Heart right ventricle (tissue), 16 donors: ENCODE measurements around the gene ERN1. TPM values are rescaled to one million over a fixed set of nuclear protein-coding genes. Genes with fewer than 3 reads are reported as not detected.

Experiments used
- ATAC-seq, 8 donors: fragments of 200-7000 bp; cut with Tn5 transposase; one replicate each; pipeline ENCODE4 v1.9.1; 2020; ENCODE audit warnings: mild to moderate bottlenecking in 8 of 8, moderate library complexity in 8 of 8, moderate number of reproducible peaks in 1 of 8
- DNase-seq, 2 donors: peaks; one replicate each; pipeline ENCODE4 v3.0.0-alpha.2; 2020
- H3K27ac ChIP-seq, 10 donors: fragments of 200-600 bp; sonication (generic) in 2 of 10; one replicate each; pipeline versions ENCODE4 v1.5.0 to v1.8.0; 2020 to 2022; ENCODE audit warnings: mild to moderate bottlenecking in 3 of 10
- H3K27me3 ChIP-seq, 7 donors: fragments of 200-600 bp; one replicate each; pipeline ENCODE4 v1.8.0; 2021 to 2022; ENCODE audit warnings: mild to moderate bottlenecking in 2 of 7
- H3K36me3 ChIP-seq, 9 donors: fragments of 200-600 bp; sonication (generic) in 1 of 9; one replicate each; pipeline versions ENCODE4 v1.5.0 to v1.8.0; 2020 to 2022; ENCODE audit warnings: mild to moderate bottlenecking in 2 of 9
- H3K4me1 ChIP-seq, 9 donors: fragments of 200-600 bp; sonication (generic) in 1 of 9; one replicate each; pipeline versions ENCODE4 v1.5.0 to v1.8.0; 2020 to 2022; ENCODE audit warnings: mild to moderate bottlenecking in 4 of 9
- H3K4me3 ChIP-seq, 10 donors: fragments of 200-600 bp; sonication (generic) in 2 of 10; one replicate each; pipeline versions ENCODE4 v1.5.0 to v1.8.0; 2020 to 2022; ENCODE audit warnings: mild to moderate bottlenecking in 7 of 10, moderate library complexity in 2 of 10
- H3K9me3 ChIP-seq, 11 donors: fragments of 200-600 bp in 10 of 11; sonication (generic) in 2 of 11; one replicate each; pipeline versions ENCODE4 v1.5.0 to v1.8.0; 2013 to 2022; ENCODE audit warnings: mild to moderate bottlenecking in 2 of 11, control low read depth in 1 of 11, moderate library complexity in 1 of 11
- WGBS, 2 donors: extraction: QIAGEN DNeasy Blood & Tissue Kit; methylation state at CpG; one replicate each; pipeline ENCODE4 v1.1.7; 2013; ENCODE audit warnings: inconsistent platforms in 1 of 2; 5-methylcytosine and 5-hydroxymethylcytosine counted together
- intact Hi-C, 10 donors: fragments of 100-400 bp; cut with DNase I; formaldehyde crosslinking; loops; one replicate each; pipeline versions ENCODE4 v1.11.1 to v1.14.2; 2022
- polyA plus RNA-seq, 2 donors: library from polyadenylated mRNA; stranded (reverse); fragments of 200-250 nt; gene quantifications; one replicate each; pipeline ENCODE4 v1.2.3, GENCODE V29; 2013
- total RNA-seq, 10 donors: library from RNA; stranded (reverse); fragmentation: NEBNext Ultra II Directional in 3 of 10; extraction: Animal tissue kit (Norgen Biotek cat#: 25700) in 3 of 10; gene quantifications; one replicate each; pipeline versions ENCODE4 v1.2.1 to v1.2.4, GENCODE V29; 2021 to 2023
- TF ChIP-seq, protein P1 (sequence below), 9 donors: fragments of 200-600 bp; sonication (generic) in 2 of 9; IDR thresholded peaks; one replicate each; pipeline versions ENCODE4 v1.5.0 to v1.8.0; 2021 to 2022; ENCODE audit warnings: antibody characterized with exemption in 9 of 9, mild to moderate bottlenecking in 5 of 9, moderate library complexity in 1 of 9
- donor health status: Arrhythmogenic right ventricular cardiomyopathy.
- donor health status: ischemic (EF 13 %, LVEDD 7.1; RV severe dilation, severe dysfunction).
- donor health status: healthy with polysubstance abuse.
- donor health status: DM: no; HTN: yes; CAD: no.
- donor health status: DM: no; HTN: no; CAD: no.
- donor health status: ischemic (EF 25% LVEDD 6.9; RV normal size, moderate dysfunction).
- donor health status: ischemic (EF 25% LVEDD 5.7; RV mildly dilated, moderate dysfunction).
- donor health status: healthy.
- donor health status: DM: yes; HTN: yes; CAD: no.
- donor health status: Ischemic cardiomyopathy.
- donor health status: ischemic (EF 35%, LVEDD 5.7; RV mildly dilated, moderate dysfunction).
- donor health status: nonischemic (EF 11% LVEDD 7.7; RV severe dilation, severe dysfunction).
- donor health status: DM: yes; HTN: yes; CAD: no.
- donor health status: PGD.
- donor health status: ischemic (EF 29% LVEDD 5.4; RV normal size, mild dysfunction).
- donor health status: nonischemic (EF 23%, LVEDD 6.1; RV moderate dilation, normal function).

Gene ERN1
- total and polyA plus RNA-seq, 12 donors, result 2.2 to 16.6 (median 7.1) TPM

DNA sequence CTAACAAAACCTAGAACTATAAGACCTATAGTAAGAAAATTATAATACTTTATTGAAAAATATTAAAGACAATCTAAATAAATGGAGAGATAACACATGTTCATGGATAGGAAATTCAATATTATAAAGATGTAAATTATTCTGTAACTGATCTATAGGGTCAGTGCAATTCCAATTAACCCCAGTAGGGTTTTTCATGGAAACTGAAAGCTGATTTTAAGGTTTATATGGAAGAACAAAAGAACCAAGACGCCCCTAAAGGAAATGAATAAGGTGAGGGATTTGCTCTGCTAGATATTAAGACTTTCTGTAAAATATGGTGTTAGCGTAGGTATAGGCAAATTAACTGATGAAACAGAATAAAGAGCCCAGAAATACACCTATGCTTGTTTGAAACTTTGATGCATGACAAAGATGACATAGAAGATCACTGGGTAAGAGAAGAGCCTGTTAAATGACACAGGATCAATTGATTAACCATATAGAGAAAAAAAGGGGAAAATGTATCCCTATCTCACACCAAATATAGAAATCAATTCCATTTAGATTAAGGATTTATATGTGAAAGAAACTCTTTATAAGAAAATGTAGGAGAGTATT, 112.5 kb downstream of the ERN1 start:
- Histone ChIP-seq H3K4me3 (peak overlapping the region in 8 of 10 donors; percentile 10 to 70 (median 58)), H3K9me3 (no peaks in the 10 kb centered on the region), H3K27ac (peak overlapping the region in 8 of 10 donors; percentile 39 to 97 (median 86)), H3K4me1 (peaks cover 0 to 65% (median 28%) of the 10 kb centered on the region in 9 donors), H3K27me3 (no peaks in the 10 kb centered on the region), H3K36me3 (no peaks in the 10 kb centered on the region)
- ATAC-seq (no peak), DNase-seq (no peak)
- intact Hi-C loops, result loop anchor here in 1 of 10 donors (5.0 kb wide), 1 partner anchor 100 kb away; the partner anchor contains the start of gene GH1
- WGBS, 2 donors, result 76 to 84% methylated on average over 2 of the region's 2 CpGs
- TF ChIP-seq, protein P1, sequence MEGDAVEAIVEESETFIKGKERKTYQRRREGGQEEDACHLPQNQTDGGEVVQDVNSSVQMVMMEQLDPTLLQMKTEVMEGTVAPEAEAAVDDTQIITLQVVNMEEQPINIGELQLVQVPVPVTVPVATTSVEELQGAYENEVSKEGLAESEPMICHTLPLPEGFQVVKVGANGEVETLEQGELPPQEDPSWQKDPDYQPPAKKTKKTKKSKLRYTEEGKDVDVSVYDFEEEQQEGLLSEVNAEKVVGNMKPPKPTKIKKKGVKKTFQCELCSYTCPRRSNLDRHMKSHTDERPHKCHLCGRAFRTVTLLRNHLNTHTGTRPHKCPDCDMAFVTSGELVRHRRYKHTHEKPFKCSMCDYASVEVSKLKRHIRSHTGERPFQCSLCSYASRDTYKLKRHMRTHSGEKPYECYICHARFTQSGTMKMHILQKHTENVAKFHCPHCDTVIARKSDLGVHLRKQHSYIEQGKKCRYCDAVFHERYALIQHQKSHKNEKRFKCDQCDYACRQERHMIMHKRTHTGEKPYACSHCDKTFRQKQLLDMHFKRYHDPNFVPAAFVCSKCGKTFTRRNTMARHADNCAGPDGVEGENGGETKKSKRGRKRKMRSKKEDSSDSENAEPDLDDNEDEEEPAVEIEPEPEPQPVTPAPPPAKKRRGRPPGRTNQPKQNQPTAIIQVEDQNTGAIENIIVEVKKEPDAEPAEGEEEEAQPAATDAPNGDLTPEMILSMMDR (IDR thresholded peaks at IDR 0.05), result peak in 6 of 9 donors; percentile 6 to 44 (median 23)

DNA sequence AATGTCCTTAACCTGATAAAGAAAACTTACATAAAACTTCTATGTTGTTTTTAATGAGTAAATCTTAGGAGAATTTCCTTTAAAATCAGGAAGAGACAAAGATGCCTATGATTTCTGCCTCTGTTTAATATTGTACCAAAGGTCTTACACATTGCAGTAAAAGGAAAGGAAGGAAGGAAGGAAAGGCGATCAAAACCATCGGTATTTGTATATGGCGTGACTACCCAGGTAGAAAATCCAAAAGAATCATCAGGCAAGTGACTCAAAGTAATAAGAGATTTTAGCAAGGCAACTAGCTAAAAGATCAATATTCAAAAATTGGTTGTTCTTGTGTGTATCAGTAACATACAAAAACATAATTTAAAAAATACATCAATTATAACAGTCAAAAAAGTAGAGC, 113.0 kb downstream of the ERN1 start:
- no peaks in the 10 kb centered on the region for H3K9me3 ChIP-seq
- H3K36me3 ChIP-seq, result peaks cover 0 to 3% (median 0%) of the 10 kb centered on the region in 9 donors
- intact Hi-C loops, result loop anchor here in 1 of 10 donors (5.0 kb wide), 1 partner anchor 100 kb away; the partner anchor contains the start of gene GH1
- DNase-seq, result no peak
- H3K4me3 ChIP-seq, result peak overlapping the region in 7 of 10 donors; percentile 18 to 70 (median 29)
- peak overlapping the region; percentile 4 to 97 (median 80) for H3K27ac ChIP-seq
- peaks cover 0 to 65% (median 28%) of the 10 kb centered on the region in 9 donors for H3K4me1 ChIP-seq
- no peaks in the 10 kb centered on the region for H3K27me3 ChIP-seq
- ATAC-seq, result no peak
- TF ChIP-seq, protein P1 (IDR thresholded peaks at IDR 0.05), result no peak
- WGBS, 2 donors, result 72 to 74% methylated on average over 3 of the region's 3 CpGs

DNA sequence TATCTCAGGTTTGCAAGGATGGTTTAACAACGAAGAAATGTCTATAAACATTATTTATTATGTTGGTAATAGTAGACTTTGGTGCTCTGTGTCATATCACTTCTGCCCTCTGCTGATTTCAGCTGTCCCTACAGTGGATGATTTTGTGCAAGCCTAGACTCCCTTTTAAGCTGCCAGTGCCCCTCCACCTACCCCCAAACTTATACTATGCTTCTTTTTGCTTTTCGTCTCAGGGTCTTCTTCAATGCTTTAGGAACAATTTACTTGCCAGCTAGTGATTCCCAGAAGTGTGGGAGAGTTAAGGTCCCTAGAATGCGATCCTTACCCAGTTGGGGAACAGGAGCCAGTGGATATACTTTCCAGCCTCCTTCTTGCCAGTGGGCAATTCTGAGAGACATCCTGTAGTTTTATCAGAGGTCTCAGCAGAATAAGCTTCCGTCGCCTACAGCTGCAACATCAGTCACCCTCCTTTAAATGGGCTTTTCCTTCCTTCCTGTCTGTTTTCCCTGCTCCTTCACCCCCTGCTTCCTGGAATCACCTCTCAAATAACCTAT, 113.6 kb downstream of the ERN1 start:
- intact Hi-C loops, result loop anchor here in 1 of 10 donors (5.0 kb wide), 1 partner anchor 99 kb away; the partner anchor contains the start of gene GH1
- DNase-seq (no peak), ATAC-seq (peak in 1 of 8 donors; percentile 3)
- Histone ChIP-seq H3K4me1 (peaks cover 0 to 64% (median 26%) of the 10 kb centered on the region in 9 donors), H3K27me3 (peaks cover 0 to 3% (median 0%) of the 10 kb centered on the region in 7 donors), H3K9me3 (no peaks in the 10 kb centered on the region), H3K36me3 (peaks cover 0 to 8% (median 0%) of the 10 kb centered on the region in 9 donors), H3K27ac (peak overlapping the region; percentile 4 to 97 (median 80)), H3K4me3 (peak overlapping the region in 7 of 10 donors; percentile 18 to 70 (median 29))
- WGBS, 2 donors, result 43 to 45% methylated on average over 5 of the region's 5 CpGs
- TF ChIP-seq, protein P1 (IDR thresholded peaks at IDR 0.05), result peak in 6 of 9 donors; percentile 11 to 52 (median 34)

DNA sequence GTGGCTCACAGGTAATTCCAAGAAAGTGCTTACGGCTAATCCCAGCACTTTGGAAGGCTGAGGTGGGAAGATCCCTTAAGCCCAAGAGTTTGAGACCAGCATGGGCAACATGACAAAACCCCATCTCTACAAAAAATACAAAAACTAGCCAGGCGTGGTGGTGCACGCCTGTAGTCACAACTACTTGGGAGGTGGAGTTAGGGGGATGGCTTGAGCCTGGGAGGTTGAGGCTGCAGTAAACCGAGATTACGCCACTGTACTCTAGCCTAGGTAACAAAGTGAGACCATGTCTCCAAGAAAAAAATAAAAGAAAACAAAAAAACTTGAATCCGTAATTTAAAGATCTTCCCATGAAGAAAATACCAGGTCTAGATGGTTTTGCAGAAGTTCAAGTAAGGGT, 114.5 kb downstream of the ERN1 start:
- no peaks in the 10 kb centered on the region for H3K9me3 ChIP-seq
- TF ChIP-seq, protein P1 (IDR thresholded peaks at IDR 0.05), result no peak
- H3K36me3 ChIP-seq, result peaks cover 0 to 9% (median 0%) of the 10 kb centered on the region in 9 donors
- 94 to 96% methylated on average over 6 of the region's 6 CpGs for WGBS, 2 donors
- intact Hi-C loops, result loop anchor here in 1 of 10 donors (5.0 kb wide), 1 partner anchor 98 kb away; the partner anchor contains the start of gene GH1
- peak overlapping the region in 8 of 10 donors; percentile 1 to 97 (median 86) for H3K27ac ChIP-seq
- DNase-seq, result no peak
- H3K27me3 ChIP-seq, result peaks cover 0 to 5% (median 0%) of the 10 kb centered on the region in 7 donors
- ATAC-seq, result no peak
- H3K4me3 ChIP-seq, result peak overlapping the region in 2 of 10 donors; percentile 33 to 70
- peaks cover 0 to 58% (median 19%) of the 10 kb centered on the region in 9 donors for H3K4me1 ChIP-seq
